ENCODE results near the gene ARHGEF26. TPM values are rescaled to one million over a fixed set of nuclear protein-coding genes. Genes with fewer than 3 reads are reported as not detected.

The ARHGEF26 gene
- polyA plus RNA-seq, 3 donors = 0.05 TPM; not detected in 2

DNA sequence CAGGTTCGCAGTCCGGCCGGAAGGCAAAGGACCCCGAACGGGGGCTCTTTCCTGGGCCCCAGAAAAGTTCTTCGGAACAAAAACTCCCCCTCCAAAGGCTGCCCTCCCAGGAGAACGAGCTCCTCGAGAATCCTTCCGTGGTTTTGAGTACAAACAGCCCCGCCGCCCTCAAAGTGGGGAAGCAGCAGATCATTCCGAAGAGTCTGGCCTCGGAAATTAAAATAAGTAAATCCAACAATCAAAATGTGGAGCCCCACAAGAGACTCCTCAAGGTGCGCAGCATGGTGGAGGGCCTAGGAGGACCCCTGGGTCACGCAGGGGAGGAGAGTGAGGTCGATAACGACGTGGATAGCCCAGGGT is 1.3 kb downstream of the ARHGEF26 start:
- Histone ChIP-seq H2AFZ (ENCODE audit: insufficient read depth, low read depth, low read length, poor library complexity, severe bottlenecking) (peak overlapping the region; percentile 97), H3K4me1 (ENCODE audit: control insufficient read depth in 1 of 2, insufficient read depth in 2 of 2, low read length in 2 of 2) (peaks cover 20 to 27% of the 10 kb centered on the region in 2 donors), H4K20me1 (ENCODE audit: insufficient read depth, low read length) (no peaks in the 10 kb centered on the region), H3K36me3 (replicated peaks in 1 of 2; ENCODE audit: control insufficient read depth in 1 of 2, insufficient read depth in 2 of 2, low read length in 2 of 2) (no peaks in the 10 kb centered on the region), H3K4me3 (replicated peaks in 1 of 3; ENCODE audit: low read depth in 2 of 3, low read length in 3 of 3) (peak overlapping the region in 2 of 3 experiments; percentile 51 to 91), H3K79me2 (ENCODE audit: insufficient read depth, low read length) (no peaks in the 10 kb centered on the region), H3K27me3 (ENCODE audit: control insufficient read depth in 2 of 2, insufficient read depth in 2 of 2, low read length in 2 of 2) (peaks cover 29 to 69% of the 10 kb centered on the region in 2 donors), H3K9me3 (replicated peaks in 1 of 2; ENCODE audit: control insufficient read depth in 1 of 2, insufficient read depth in 1 of 2, low read length in 2 of 2) (peaks cover 6 to 7% of the 10 kb centered on the region in 2 donors), H3K4me2 (replicated peaks; ENCODE audit: extremely low read depth, low read length, poor library complexity, severe bottlenecking) (peak overlapping the region; percentile 99), H3K27ac (ENCODE audit: low read depth in 1 of 2, low read length in 2 of 2) (no peak overlapping the region), H3K9ac (ENCODE audit: insufficient read depth, low read length, poor library complexity, severe bottlenecking) (peak overlapping the region; percentile 51)
- H3K27ac Mint-ChIP-seq = peak overlapping the region in 1 of 7 donors; percentile 58
- no peak for DNase-seq
- TF ChIP-seq CTCF (IDR thresholded peaks at IDR 0.05) = no peak
- peaks cover 5% of the 10 kb centered on the region in 2 donors for H3K36me3 Mint-ChIP-seq
- H3K4me1 Mint-ChIP-seq = peaks cover 27% of the 10 kb centered on the region
- peaks cover 0 to 19% (median 5%) of the 10 kb centered on the region in 7 donors for H3K9me3 Mint-ChIP-seq
- 16% methylated on average over 13 of the region's 18 CpGs for WGBS (ENCODE audit: insufficient coverage)
- peak overlapping the region; percentile 88 to 89 for H3K4me3 Mint-ChIP-seq
- intact Hi-C loops (cut with micrococcal nuclease) = no loop called here
- H3K27me3 Mint-ChIP-seq (ENCODE audit: low read depth in 3 of 3) = peaks cover 52 to 57% (median 56%) of the 10 kb centered on the region in 3 donors

- H3K4me3 ChIP-seq (replicated peaks in 1 of 3; ENCODE audit: low read depth in 2 of 3, low read length in 3 of 3) = peak overlapping the region in 1 of 3 experiments; percentile 91
- peaks cover 20 to 27% of the 10 kb centered on the region in 2 donors for H3K4me1 ChIP-seq (ENCODE audit: control insufficient read depth in 1 of 2, insufficient read depth in 2 of 2, low read length in 2 of 2)
- no peak overlapping the region for H3K27ac ChIP-seq (ENCODE audit: low read depth in 1 of 2, low read length in 2 of 2)
- no peak overlapping the region for H3K9ac ChIP-seq (ENCODE audit: insufficient read depth, low read length, poor library complexity, severe bottlenecking)
- intact Hi-C loops (cut with micrococcal nuclease) = no loop called here
- H3K27me3 ChIP-seq (ENCODE audit: control insufficient read depth in 2 of 2, insufficient read depth in 2 of 2, low read length in 2 of 2) = peaks cover 29 to 67% of the 10 kb centered on the region in 2 donors
- DNase-seq = no peak
- no peaks in the 10 kb centered on the region for H3K36me3 ChIP-seq (replicated peaks in 1 of 2; ENCODE audit: control insufficient read depth in 1 of 2, insufficient read depth in 2 of 2, low read length in 2 of 2)
- H3K4me2 ChIP-seq (replicated peaks; ENCODE audit: extremely low read depth, low read length, poor library complexity, severe bottlenecking) = peak overlapping the region; percentile 99
- H3K36me3 Mint-ChIP-seq = peaks cover 5% of the 10 kb centered on the region in 2 donors
- no peaks in the 10 kb centered on the region for H4K20me1 ChIP-seq (ENCODE audit: insufficient read depth, low read length)
- H3K9me3 Mint-ChIP-seq = peaks cover 0 to 19% (median 5%) of the 10 kb centered on the region in 7 donors
- H3K4me1 Mint-ChIP-seq = peaks cover 27% of the 10 kb centered on the region
- TF ChIP-seq CTCF (IDR thresholded peaks at IDR 0.05) = no peak
- peak overlapping the region in 1 of 7 donors; percentile 58 for H3K27ac Mint-ChIP-seq
- WGBS (ENCODE audit: insufficient coverage) = 32% methylated on average over 11 of the region's 12 CpGs
- peak overlapping the region; percentile 88 to 89 for H3K4me3 Mint-ChIP-seq
- peaks cover 6 to 7% of the 10 kb centered on the region in 2 donors for H3K9me3 ChIP-seq (replicated peaks in 1 of 2; ENCODE audit: control insufficient read depth in 1 of 2, insufficient read depth in 1 of 2, low read length in 2 of 2)
- peak overlapping the region; percentile 97 for H2AFZ ChIP-seq (ENCODE audit: insufficient read depth, low read depth, low read length, poor library complexity, severe bottlenecking)
- peaks cover 52 to 57% (median 56%) of the 10 kb centered on the region in 3 donors for H3K27me3 Mint-ChIP-seq (ENCODE audit: low read depth in 3 of 3)
- H3K79me2 ChIP-seq (ENCODE audit: insufficient read depth, low read length) = no peaks in the 10 kb centered on the region
Measured at GRCh38 chr3:154122912-154123559, 1.8 kb downstream of the ARHGEF26 start.
